K562 (cell line): Measurements from ENCODE around the gene CLIP1. TPM values are rescaled to one million over a fixed set of nuclear protein-coding genes. Genes with fewer than 3 reads are reported as not detected.
A peak's percentile ranks its signal among the peaks of the same experiment; 100 is the strongest.

ENCODE experiments used
- ATAC-seq: fragments of 200-7000 bp; cut with Tn5 transposase; 3 replicates; pipeline ENCODE4 v1.9.1; 2020; ENCODE audit warnings: moderate library complexity
- BruUV-seq: library from RNA; stranded (reverse); fragments of 400-500 nt; replicated peaks from 2 replicates; lab custom pipeline; 2021; lab: Mats Ljungman, UMichigan
- CTCF ChIA-PET: fragments of 300-600 bp; formaldehyde crosslinking; extraction: SDS; loops from one replicate; lab custom pipeline; 2021; ENCODE audit warnings: low intra/inter-chr PET ratio; lab: Yijun Ruan, JAX
- POLR2A ChIA-PET: fragments of 300-600, 350-650 bp; sonication (Branson Sonifier 250); formaldehyde crosslinking; extraction: SDS; loops from one replicate; lab custom pipeline; 2021; ENCODE audit warnings: antibody characterized with exemption, inconsistent platforms; lab: Yijun Ruan, JAX
- DNase-seq, 4 experiments: peaks; one replicate each; pipeline versions ENCODE4 v3.0.0 to v3.0.0-alpha.2; 2011 to 2018; ENCODE audit warnings: low spot score in 3 of 4, mixed read lengths in 3 of 4; ENCODE audit errors: extremely low read depth in 1 of 4
- FAIRE-seq: peaks from 2 replicates; lab custom pipeline; 2011; peaks lifted over from hg19 to GRCh38; lab: Jason Lieb, UNC
- H2AFZ ChIP-seq: 2 replicates; pipeline ENCODE4 v1.6.0; 2011; ENCODE audit warnings: low read depth, low read length, control low read depth, inconsistent platforms
- H3K27ac ChIP-seq: fragments of 200-600 bp; 3 replicates; pipeline ENCODE4 v1.8.0; 2011; ENCODE audit warnings: low read depth, mild to moderate bottlenecking, control low read depth, inconsistent platforms, low read length, moderate library complexity, mixed read lengths; ENCODE audit errors: extremely low read depth
- H3K27me3 ChIP-seq, 2 experiments: fragments of 300-600 bp in 1 of 2; 2 replicates in 1 of 2; 3 replicates in 1 of 2; pipeline versions ENCODE4 v1.6.0 to v1.8.0; 2011; ENCODE audit warnings: inconsistent platforms in 2 of 2, low read length in 2 of 2, mild to moderate bottlenecking in 1 of 2, mixed read lengths in 1 of 2, moderate library complexity in 1 of 2; ENCODE audit not compliant: control insufficient read depth in 2 of 2, insufficient read depth in 2 of 2
- H3K36me3 ChIP-seq: fragments of 300-600 bp; 3 replicates; pipeline ENCODE4 v1.8.0; 2011; ENCODE audit warnings: mild to moderate bottlenecking, low read length, inconsistent platforms; ENCODE audit not compliant: control insufficient read depth, insufficient read depth
- H3K4me1 ChIP-seq, 2 experiments: fragments of 200-600 bp in 1 of 2; replicated peaks in 1 of 2; 2 replicates in 1 of 2; 3 replicates in 1 of 2; pipeline versions ENCODE4 v1.5.1 to v1.8.0; 2011; ENCODE audit warnings: inconsistent platforms in 2 of 2, low read length in 2 of 2, mild to moderate bottlenecking in 1 of 2, mixed read lengths in 1 of 2, moderate library complexity in 1 of 2; ENCODE audit not compliant: control insufficient read depth in 2 of 2, insufficient read depth in 2 of 2
- H3K4me2 ChIP-seq: 2 replicates; pipeline ENCODE4 v1.6.1; 2011; ENCODE audit warnings: low read length, control low read depth, inconsistent platforms, mixed read lengths; ENCODE audit not compliant: insufficient read depth
- H3K4me3 ChIP-seq: fragments of 200-600 bp; sonication (generic), shearing (Covaris generic); 2 replicates; pipeline ENCODE4 v1.5.1; 2016; ENCODE audit warnings: control low read depth, inconsistent platforms
- H3K79me2 ChIP-seq: fragments of 200-600 bp; 3 replicates; pipeline ENCODE4 v1.8.0; 2011; ENCODE audit warnings: low read length, inconsistent platforms; ENCODE audit not compliant: control insufficient read depth, insufficient read depth
- H3K9ac ChIP-seq, 2 experiments: 2 replicates each; pipeline versions ENCODE4 v1.6.0 to v1.6.1; 2011; ENCODE audit warnings: low read depth in 2 of 2, low read length in 2 of 2, control low read depth in 1 of 2, inconsistent platforms in 1 of 2, mild to moderate bottlenecking in 1 of 2, mixed read lengths in 1 of 2; ENCODE audit not compliant: insufficient read depth in 1 of 2
- H3K9me1 ChIP-seq: one replicate; pipeline ENCODE4 v1.6.0; 2011; ENCODE audit warnings: inconsistent platforms, mild to moderate bottlenecking, low read length, moderate library complexity; ENCODE audit not compliant: control insufficient read depth, insufficient read depth
- H3K9me3 ChIP-seq: replicated peaks from 2 replicates; pipeline ENCODE4 v1.5.1; 2011; ENCODE audit warnings: low read depth, low read length, inconsistent platforms; ENCODE audit not compliant: control insufficient read depth, insufficient read depth
- H4K20me1 ChIP-seq: replicated peaks from 2 replicates; pipeline ENCODE4 v1.6.1; 2011; ENCODE audit warnings: low read length, inconsistent platforms, mixed read lengths; ENCODE audit not compliant: control insufficient read depth, insufficient read depth
- ASH1L ChIP-seq: fragments of 450-650 bp; IDR thresholded peaks from 2 replicates; pipeline ENCODE4 v1.6.1; 2018; ENCODE audit warnings: borderline replicate concordance, mild to moderate bottlenecking, low read depth; ENCODE audit not compliant: partially characterized antibody
- ESRRB ChIP-seq: fragments of 250-450 bp; sonication (Bioruptor Pico); IDR thresholded peaks from 2 replicates; pipeline ENCODE4 v1.5.0; 2020; ENCODE audit warnings: mild to moderate bottlenecking, moderate library complexity, borderline replicate concordance
- FOXP1 ChIP-seq: sonication (generic); formaldehyde crosslinking; IDR thresholded peaks from 2 replicates; pipeline ENCODE4 v1.8.0; 2022; ENCODE audit warnings: mild to moderate bottlenecking, missing genetic modification reagents
- KLF13 ChIP-seq: fragments of 450-650 bp; IDR thresholded peaks from 2 replicates; pipeline ENCODE4 v1.6.1; 2016; ENCODE audit warnings: missing genetic modification characterization, low read depth, mild to moderate bottlenecking, missing compliant biosample characterization, moderate library complexity, borderline replicate concordance
- MTA2 ChIP-seq: fragments of 450-650 bp; IDR thresholded peaks from 2 replicates; pipeline ENCODE4 v1.6.1; 2016; ENCODE audit warnings: low read depth
- PHF20 ChIP-seq: fragments of 450-650 bp; IDR thresholded peaks from 2 replicates; pipeline ENCODE4 v1.6.1; 2018; ENCODE audit not compliant: partially characterized antibody
- POLR3G ChIP-seq: IDR thresholded peaks from 2 replicates; pipeline ENCODE4 v1.6.1; 2011; ENCODE audit not compliant: insufficient read length, insufficient replicate concordance; ENCODE audit errors: extremely low read depth
- STAT5A ChIP-seq: IDR thresholded peaks from 2 replicates; pipeline ENCODE4 v1.6.1; 2012; ENCODE audit warnings: low read length, inconsistent platforms, borderline replicate concordance
- TOE1 ChIP-seq, 2 experiments: fragments of 450-650 bp in 1 of 2; sonication (generic) in 1 of 2; formaldehyde crosslinking in 1 of 2; IDR thresholded peaks; 2 replicates each; pipeline versions ENCODE4 v1.7.1 to v1.8.0; 2016 to 2022; ENCODE audit warnings: borderline replicate concordance in 2 of 2, mild to moderate bottlenecking in 2 of 2, antibody characterized with exemption in 1 of 2, inconsistent platforms in 1 of 2, low read depth in 1 of 2, missing genetic modification reagents in 1 of 2, moderate library complexity in 1 of 2
- ZSCAN32 ChIP-seq: fragments of 450-650 bp; formaldehyde crosslinking; IDR thresholded peaks from 2 replicates; pipeline ENCODE4 v1.4.0; 2020; ENCODE audit warnings: mild to moderate bottlenecking, moderate library complexity
- WGBS: fragments of 100-300 bp; shearing (Covaris generic); methylation state at CpG from one replicate; pipeline ENCODE4 v1.1.6; 2016; ENCODE audit warnings: low coverage, mixed read lengths; ENCODE audit not compliant: insufficient coverage; ENCODE audit errors: missing lambda C conversion rate; 5-methylcytosine and 5-hydroxymethylcytosine counted together
- in situ Hi-C: fragments of 300-500 bp; cut with MboI; formaldehyde crosslinking; loops from 4 replicates; pipeline ENCODE4 v1.15.0; 2018; ENCODE audit warnings: inconsistent platforms, mixed read lengths
- intact Hi-C: fragments of 100-400 bp; cut with micrococcal nuclease; formaldehyde crosslinking; loops from 2 replicates; pipeline ENCODE4 v1.14.2; 2022
- polyA plus RNA-seq, 8 experiments: library from polyadenylated mRNA; depleted of rRNA in 4 of 8; stranded (reverse) in 5 of 8; unstranded in 3 of 8; fragments of >200 nt; fragmentation: Nextera tagmentation in 2 of 8; fragmentation: Illumina TruSeq in 1 of 8; extraction: Ambion mirVana in 2 of 8; extraction: Trizol in 1 of 8; gene quantifications; 2 replicates each; pipeline versions ENCODE4 v1.2.1 to v1.2.3, GENCODE V29; 2011 to 2014; ENCODE audit warnings: inconsistent platforms in 1 of 8, missing spikeins in 1 of 8
- total RNA-seq, 7 experiments: library from RNA; depleted of rRNA in 6 of 7; stranded (reverse); fragments of >200 nt in 6 of 7; fragmentation: Illumina TruSeq in 2 of 7; extraction: Trizol in 2 of 7; gene quantifications; 2 replicates each; pipeline versions ENCODE4 v1.2.1 to v1.2.3, GENCODE V29; 2011 to 2021; ENCODE audit warnings: low replicate concordance in 1 of 7
- TF ChIP-seq, protein P1 (sequence below): fragments of 450-650 bp; formaldehyde crosslinking; IDR thresholded peaks from 2 replicates; pipeline ENCODE4 v1.4.0; 2020; ENCODE audit warnings: mild to moderate bottlenecking, moderate library complexity
- TF ChIP-seq, protein P2 (sequence below): fragments of 250-450 bp; sonication (Bioruptor Pico); IDR thresholded peaks from 2 replicates; pipeline ENCODE4 v1.4.0; 2020; ENCODE audit warnings: borderline replicate concordance
- TF ChIP-seq, protein P3 (sequence below): sonication (generic); formaldehyde crosslinking; IDR thresholded peaks from 2 replicates; pipeline ENCODE4 v1.8.1; 2023; ENCODE audit warnings: mild to moderate bottlenecking, missing genetic modification reagents
- TF ChIP-seq, protein P4 (sequence below): sonication (generic); formaldehyde crosslinking; IDR thresholded peaks from 2 replicates; pipeline ENCODE4 v1.5.0; 2020; ENCODE audit warnings: missing genetic modification reagents

Gene CLIP1
- total and polyA plus RNA-seq, 9 of the 15 experiments (the other 6 are each of a cell fraction or from before 2014, with no cell fraction given) = 5.8 to 33.9 (median 27.6) TPM

DNA sequence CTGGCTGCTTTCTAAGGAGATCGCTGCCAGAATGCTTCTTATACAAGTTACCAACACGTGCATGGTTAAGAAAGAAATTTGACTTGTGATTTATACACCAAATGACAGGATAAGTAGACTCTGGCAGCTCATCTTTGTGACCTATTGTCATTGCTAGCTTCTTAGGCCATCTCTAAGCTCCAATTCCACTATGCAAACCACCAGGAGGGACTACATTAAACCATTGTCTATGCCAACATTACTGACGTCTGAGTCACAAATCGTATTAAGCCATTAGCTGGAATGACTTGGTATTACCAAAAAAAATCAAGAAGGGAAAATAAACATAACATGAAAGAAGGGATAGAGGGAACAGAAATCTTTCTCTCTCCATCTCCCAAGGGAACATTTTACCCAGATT, 140.4 kb downstream of the CLIP1 start (continued):
- TF ChIP-seq ESRRB (CRISPR knock-in tag) = no peak

DNA sequence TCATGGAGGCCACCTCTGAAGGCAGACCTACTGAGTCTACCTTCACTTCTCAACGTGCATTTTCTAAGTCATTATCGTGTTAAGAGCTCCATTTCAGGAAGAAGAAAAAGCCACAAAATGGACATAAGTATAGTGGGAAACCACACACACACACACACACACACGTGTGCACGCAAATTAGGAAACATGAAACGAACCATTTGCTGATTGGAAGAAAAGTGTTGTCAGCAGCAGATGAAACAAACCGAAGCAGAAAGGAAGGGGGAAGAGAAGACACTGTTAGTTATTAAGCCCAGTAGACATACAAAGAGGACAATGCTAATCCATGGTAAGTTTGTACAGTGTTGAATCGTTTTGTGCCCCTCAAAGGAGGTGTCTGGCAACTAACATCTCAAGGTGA, 146.2 kb downstream of the CLIP1 start:
- Histone ChIP-seq H3K27me3 (no peaks in the 10 kb centered on the region), H3K36me3 (peaks cover 32% of the 10 kb centered on the region), H2AFZ (no peak overlapping the region), H3K27ac (no peak overlapping the region), H3K4me3 (no peak overlapping the region), H3K9ac (no peak overlapping the region), H3K4me1 (peaks cover 19 to 23% of the 10 kb centered on the region in 2 experiments), H3K9me3 (no peaks in the 10 kb centered on the region), H3K79me2 (no peaks in the 10 kb centered on the region), H3K9me1 (peaks cover 4% of the 10 kb centered on the region), H4K20me1 (no peaks in the 10 kb centered on the region), H3K4me2 (no peak overlapping the region)
- ChIA-PET CTCF (no interaction called here), POLR2A (no interaction called here)
- intact Hi-C loops = no loop called here
- peak; percentile 72 for FAIRE-seq
- in situ Hi-C loops = no loop called here
- BruUV-seq = no TSS peak
- no peak for DNase-seq
- 53% methylated on average over 7 of the region's 7 CpGs for WGBS
- ATAC-seq = no peak
- TF ChIP-seq KLF13 (tag) (no peak), MTA2 (no peak), PHF20 (no peak), POLR3G (no peak), TOE1 (IDR thresholded peaks at IDR 0.05; ENCODE audit: borderline replicate concordance) (no peak), TOE1 (CRISPR knock-in tag; IDR thresholded peaks at IDR 0.05; ENCODE audit: borderline replicate concordance, low read depth) (no peak), ZSCAN32 (CRISPR knock-in tag) (no peak), ASH1L (no peak), STAT5A (no peak), FOXP1 (CRISPR knock-in tag) (no peak)
- TF ChIP-seq, protein P1, sequence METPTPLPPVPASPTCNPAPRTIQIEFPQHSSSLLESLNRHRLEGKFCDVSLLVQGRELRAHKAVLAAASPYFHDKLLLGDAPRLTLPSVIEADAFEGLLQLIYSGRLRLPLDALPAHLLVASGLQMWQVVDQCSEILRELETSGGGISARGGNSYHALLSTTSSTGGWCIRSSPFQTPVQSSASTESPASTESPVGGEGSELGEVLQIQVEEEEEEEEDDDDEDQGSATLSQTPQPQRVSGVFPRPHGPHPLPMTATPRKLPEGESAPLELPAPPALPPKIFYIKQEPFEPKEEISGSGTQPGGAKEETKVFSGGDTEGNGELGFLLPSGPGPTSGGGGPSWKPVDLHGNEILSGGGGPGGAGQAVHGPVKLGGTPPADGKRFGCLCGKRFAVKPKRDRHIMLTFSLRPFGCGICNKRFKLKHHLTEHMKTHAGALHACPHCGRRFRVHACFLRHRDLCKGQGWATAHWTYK = no peak
- TF ChIP-seq, protein P2, sequence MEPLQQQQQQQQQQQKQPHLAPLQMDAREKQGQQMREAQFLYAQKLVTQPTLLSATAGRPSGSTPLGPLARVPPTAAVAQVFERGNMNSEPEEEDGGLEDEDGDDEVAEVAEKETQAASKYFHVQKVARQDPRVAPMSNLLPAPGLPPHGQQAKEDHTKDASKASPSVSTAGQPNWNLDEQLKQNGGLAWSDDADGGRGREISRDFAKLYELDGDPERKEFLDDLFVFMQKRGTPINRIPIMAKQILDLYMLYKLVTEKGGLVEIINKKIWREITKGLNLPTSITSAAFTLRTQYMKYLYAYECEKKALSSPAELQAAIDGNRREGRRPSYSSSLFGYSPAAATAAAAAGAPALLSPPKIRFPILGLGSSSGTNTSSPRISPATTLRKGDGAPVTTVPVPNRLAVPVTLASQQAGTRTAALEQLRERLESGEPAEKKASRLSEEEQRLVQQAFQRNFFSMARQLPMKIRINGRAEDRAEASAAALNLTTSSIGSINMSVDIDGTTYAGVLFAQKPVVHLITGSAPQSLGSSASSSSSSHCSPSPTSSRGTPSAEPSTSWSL (CRISPR knock-in tag) = no peak
- TF ChIP-seq, protein P3, sequence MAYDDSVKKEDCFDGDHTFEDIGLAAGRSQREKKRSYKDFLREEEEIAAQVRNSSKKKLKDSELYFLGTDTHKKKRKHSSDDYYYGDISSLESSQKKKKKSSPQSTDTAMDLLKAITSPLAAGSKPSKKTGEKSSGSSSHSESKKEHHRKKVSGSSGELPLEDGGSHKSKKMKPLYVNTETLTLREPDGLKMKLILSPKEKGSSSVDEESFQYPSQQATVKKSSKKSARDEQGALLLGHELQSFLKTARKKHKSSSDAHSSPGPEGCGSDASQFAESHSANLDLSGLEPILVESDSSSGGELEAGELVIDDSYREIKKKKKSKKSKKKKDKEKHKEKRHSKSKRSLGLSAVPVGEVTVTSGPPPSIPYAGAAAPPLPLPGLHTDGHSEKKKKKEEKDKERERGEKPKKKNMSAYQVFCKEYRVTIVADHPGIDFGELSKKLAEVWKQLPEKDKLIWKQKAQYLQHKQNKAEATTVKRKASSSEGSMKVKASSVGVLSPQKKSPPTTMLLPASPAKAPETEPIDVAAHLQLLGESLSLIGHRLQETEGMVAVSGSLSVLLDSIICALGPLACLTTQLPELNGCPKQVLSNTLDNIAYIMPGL = no peak
- TF ChIP-seq, protein P4, sequence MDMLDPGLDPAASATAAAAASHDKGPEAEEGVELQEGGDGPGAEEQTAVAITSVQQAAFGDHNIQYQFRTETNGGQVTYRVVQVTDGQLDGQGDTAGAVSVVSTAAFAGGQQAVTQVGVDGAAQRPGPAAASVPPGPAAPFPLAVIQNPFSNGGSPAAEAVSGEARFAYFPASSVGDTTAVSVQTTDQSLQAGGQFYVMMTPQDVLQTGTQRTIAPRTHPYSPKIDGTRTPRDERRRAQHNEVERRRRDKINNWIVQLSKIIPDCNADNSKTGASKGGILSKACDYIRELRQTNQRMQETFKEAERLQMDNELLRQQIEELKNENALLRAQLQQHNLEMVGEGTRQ (CRISPR knock-in tag) = no peak
